ENCODE measurements around the gene LPP. TPM values are rescaled to one million over a fixed set of nuclear protein-coding genes. Genes with fewer than 3 reads are reported as not detected.

Gene LPP
- total and polyA plus RNA-seq, 10 of the 15 experiments (the other 5 are each of a cell fraction or from before 2014, with no cell fraction given): under 0.01 to 0.62 (median 0.03) TPM

DNA sequence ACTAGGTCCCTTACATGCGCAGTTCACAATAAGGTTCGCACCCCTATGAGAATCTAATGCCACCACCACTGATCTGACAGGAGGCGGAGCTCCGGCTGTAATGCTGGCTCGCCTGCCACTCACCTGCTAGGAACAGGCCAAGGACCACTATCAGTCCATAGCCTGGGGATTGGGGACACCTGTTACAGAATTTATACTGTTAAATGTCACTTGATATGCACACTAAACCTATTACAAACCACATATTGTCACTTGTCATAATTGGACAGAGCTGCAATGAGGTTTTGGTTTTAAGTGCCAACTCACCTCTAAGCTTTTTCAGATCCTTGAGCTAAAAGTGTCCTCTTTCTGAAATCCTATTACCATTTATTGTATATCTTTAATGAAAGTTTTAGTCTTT is 509.9 kb downstream of the LPP start (continued):
- TF ChIP-seq, protein P1, sequence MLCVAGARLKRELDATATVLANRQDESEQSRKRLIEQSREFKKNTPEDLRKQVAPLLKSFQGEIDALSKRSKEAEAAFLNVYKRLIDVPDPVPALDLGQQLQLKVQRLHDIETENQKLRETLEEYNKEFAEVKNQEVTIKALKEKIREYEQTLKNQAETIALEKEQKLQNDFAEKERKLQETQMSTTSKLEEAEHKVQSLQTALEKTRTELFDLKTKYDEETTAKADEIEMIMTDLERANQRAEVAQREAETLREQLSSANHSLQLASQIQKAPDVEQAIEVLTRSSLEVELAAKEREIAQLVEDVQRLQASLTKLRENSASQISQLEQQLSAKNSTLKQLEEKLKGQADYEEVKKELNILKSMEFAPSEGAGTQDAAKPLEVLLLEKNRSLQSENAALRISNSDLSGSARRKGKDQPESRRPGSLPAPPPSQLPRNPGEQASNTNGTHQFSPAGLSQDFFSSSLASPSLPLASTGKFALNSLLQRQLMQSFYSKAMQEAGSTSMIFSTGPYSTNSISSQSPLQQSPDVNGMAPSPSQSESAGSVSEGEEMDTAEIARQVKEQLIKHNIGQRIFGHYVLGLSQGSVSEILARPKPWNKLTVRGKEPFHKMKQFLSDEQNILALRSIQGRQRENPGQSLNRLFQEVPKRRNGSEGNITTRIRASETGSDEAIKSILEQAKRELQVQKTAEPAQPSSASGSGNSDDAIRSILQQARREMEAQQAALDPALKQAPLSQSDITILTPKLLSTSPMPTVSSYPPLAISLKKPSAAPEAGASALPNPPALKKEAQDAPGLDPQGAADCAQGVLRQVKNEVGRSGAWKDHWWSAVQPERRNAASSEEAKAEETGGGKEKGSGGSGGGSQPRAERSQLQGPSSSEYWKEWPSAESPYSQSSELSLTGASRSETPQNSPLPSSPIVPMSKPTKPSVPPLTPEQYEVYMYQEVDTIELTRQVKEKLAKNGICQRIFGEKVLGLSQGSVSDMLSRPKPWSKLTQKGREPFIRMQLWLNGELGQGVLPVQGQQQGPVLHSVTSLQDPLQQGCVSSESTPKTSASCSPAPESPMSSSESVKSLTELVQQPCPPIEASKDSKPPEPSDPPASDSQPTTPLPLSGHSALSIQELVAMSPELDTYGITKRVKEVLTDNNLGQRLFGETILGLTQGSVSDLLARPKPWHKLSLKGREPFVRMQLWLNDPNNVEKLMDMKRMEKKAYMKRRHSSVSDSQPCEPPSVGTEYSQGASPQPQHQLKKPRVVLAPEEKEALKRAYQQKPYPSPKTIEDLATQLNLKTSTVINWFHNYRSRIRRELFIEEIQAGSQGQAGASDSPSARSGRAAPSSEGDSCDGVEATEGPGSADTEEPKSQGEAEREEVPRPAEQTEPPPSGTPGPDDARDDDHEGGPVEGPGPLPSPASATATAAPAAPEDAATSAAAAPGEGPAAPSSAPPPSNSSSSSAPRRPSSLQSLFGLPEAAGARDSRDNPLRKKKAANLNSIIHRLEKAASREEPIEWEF (IDR thresholded peaks at IDR 0.05; ENCODE audit: insufficient replicate concordance, low read depth, low read length): no peak
- TF ChIP-seq ZNF24 (IDR thresholded peaks at IDR 0.05): no peak

DNA sequence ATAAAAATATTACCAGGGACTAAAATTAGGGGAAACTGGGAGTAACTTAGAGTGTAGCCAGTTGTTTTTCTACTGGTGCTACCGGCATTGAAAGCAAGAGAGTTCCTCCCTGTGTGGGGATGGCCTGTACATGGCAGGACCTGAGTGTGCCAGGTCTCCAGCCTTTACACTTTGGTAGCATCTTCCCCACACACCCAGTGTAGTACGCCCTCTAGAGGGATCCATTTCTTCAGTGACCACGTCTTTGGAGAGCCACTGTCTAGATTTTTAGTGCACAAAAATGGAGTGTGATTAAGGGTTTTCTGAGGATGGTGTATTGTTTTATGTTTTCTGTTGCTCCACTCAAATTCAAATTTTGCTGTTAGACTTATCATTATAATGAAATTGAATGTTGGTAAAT is 510.8 kb downstream of the LPP start:
- intact Hi-C loops (cut with micrococcal nuclease; ENCODE audit: unreplicated experiment) (loop anchor here (10.0 kb wide), 1 partner anchor 920 kb away; the partner anchor contains the start of gene BCL6), in situ Hi-C loops (cut with MboI) (no loop called here)
- Histone ChIP-seq H3K9me3 (replicated peaks; ENCODE audit: control insufficient read depth, insufficient read depth, low read length) (no peaks in the 10 kb centered on the region), H3K4me1 (ENCODE audit: control insufficient read depth, insufficient read depth, low read length) (no peaks in the 10 kb centered on the region), H3K27ac (ENCODE audit: control insufficient read depth, insufficient read depth) (no peak overlapping the region), H2AFZ (ENCODE audit: control insufficient read depth, low read depth, low read length) (no peak overlapping the region), H3K4me3 (no peak overlapping the region), H4K20me1 (ENCODE audit: control insufficient read depth, insufficient read depth) (no peaks in the 10 kb centered on the region), H3K27me3 (replicated peaks in 1 of 2; ENCODE audit: control insufficient read depth in 2 of 2, insufficient read depth in 2 of 2, low read length in 1 of 2) (no peaks in the 10 kb centered on the region), H3K36me3 (ENCODE audit: control insufficient read depth in 2 of 2, insufficient read depth in 2 of 2, low read length in 1 of 2) (no peaks in the 10 kb centered on the region), H3K79me2 (ENCODE audit: control insufficient read depth, insufficient read depth, low read length) (no peaks in the 10 kb centered on the region), H3K4me2 (ENCODE audit: control insufficient read depth, insufficient read depth) (no peak overlapping the region), H3K9ac (ENCODE audit: control insufficient read depth, insufficient read depth, low read length) (no peak overlapping the region)
- BruUV-seq (replicated peaks): no TSS peak
- TF ChIP-seq KDM1A (IDR thresholded peaks at IDR 0.05; ENCODE audit: borderline replicate concordance): no peak
- TF ChIP-seq, protein P2, sequence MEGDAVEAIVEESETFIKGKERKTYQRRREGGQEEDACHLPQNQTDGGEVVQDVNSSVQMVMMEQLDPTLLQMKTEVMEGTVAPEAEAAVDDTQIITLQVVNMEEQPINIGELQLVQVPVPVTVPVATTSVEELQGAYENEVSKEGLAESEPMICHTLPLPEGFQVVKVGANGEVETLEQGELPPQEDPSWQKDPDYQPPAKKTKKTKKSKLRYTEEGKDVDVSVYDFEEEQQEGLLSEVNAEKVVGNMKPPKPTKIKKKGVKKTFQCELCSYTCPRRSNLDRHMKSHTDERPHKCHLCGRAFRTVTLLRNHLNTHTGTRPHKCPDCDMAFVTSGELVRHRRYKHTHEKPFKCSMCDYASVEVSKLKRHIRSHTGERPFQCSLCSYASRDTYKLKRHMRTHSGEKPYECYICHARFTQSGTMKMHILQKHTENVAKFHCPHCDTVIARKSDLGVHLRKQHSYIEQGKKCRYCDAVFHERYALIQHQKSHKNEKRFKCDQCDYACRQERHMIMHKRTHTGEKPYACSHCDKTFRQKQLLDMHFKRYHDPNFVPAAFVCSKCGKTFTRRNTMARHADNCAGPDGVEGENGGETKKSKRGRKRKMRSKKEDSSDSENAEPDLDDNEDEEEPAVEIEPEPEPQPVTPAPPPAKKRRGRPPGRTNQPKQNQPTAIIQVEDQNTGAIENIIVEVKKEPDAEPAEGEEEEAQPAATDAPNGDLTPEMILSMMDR (IDR thresholded peaks at IDR 0.05 in 2 of 3, conservative IDR thresholded peaks at IDR 0.05 in 1 of 3; ENCODE audit: control insufficient read depth in 2 of 3, extremely low read depth in 1 of 3, insufficient read depth in 1 of 3, low read depth in 3 of 3, low read length in 3 of 3): peak; percentile 21 to 40 (median 24); a peak in 5 of 6 replicates
- no peak for TF ChIP-seq FOS (IDR thresholded peaks at IDR 0.05; ENCODE audit: borderline replicate concordance, extremely low read depth, insufficient read length)
- no peak for TF ChIP-seq ETV6 (conservative IDR thresholded peaks at IDR 0.05 in 1 of 2, IDR thresholded peaks at IDR 0.05 in 1 of 2; ENCODE audit: borderline replicate concordance in 1 of 2, low read depth in 1 of 2)
- peak; percentile 26; the same call in 1 of the 2 replicates for TF ChIP-seq RAD21 (IDR thresholded peaks at IDR 0.05; ENCODE audit: insufficient read depth, low read depth, low read length)
- no peak for TF ChIP-seq RCOR1 (conservative IDR thresholded peaks at IDR 0.05; ENCODE audit: low read depth, low read length)
- TF ChIP-seq SMC3 (IDR thresholded peaks at IDR 0.05; ENCODE audit: borderline replicate concordance, low read length): peak; percentile 28; the same call in 1 of the 2 replicates
- TF ChIP-seq, protein P3, sequence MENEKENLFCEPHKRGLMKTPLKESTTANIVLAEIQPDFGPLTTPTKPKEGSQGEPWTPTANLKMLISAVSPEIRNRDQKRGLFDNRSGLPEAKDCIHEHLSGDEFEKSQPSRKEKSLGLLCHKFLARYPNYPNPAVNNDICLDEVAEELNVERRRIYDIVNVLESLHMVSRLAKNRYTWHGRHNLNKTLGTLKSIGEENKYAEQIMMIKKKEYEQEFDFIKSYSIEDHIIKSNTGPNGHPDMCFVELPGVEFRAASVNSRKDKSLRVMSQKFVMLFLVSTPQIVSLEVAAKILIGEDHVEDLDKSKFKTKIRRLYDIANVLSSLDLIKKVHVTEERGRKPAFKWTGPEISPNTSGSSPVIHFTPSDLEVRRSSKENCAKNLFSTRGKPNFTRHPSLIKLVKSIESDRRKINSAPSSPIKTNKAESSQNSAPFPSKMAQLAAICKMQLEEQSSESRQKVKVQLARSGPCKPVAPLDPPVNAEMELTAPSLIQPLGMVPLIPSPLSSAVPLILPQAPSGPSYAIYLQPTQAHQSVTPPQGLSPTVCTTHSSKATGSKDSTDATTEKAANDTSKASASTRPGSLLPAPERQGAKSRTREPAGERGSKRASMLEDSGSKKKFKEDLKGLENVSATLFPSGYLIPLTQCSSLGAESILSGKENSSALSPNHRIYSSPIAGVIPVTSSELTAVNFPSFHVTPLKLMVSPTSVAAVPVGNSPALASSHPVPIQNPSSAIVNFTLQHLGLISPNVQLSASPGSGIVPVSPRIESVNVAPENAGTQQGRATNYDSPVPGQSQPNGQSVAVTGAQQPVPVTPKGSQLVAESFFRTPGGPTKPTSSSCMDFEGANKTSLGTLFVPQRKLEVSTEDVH (IDR thresholded peaks at IDR 0.05; ENCODE audit: low read depth, partially characterized antibody): no peak
- CTCF ChIA-PET: interaction anchor here (1.6 to 2.9 kb wide), 2 partner anchors 925 kb away, joined by 4 to 12 read pairs; no protein-coding TSS in a partner anchor
- RAD21 ChIA-PET (ENCODE audit: unreplicated experiment): interaction anchor here (2.3 kb wide), 1 partner anchor 925 kb away, joined by 5 read pairs; no protein-coding TSS in a partner anchor
- ATAC-seq (peak; percentile 46; the same call in 2 of the 3 replicates), DNase-seq (ENCODE audit: low read depth, low spot score) (no peak), FAIRE-seq (no peak)
- POLR2A ChIA-PET: no interaction called here
- SMC1A ChIA-PET (ENCODE audit: uncharacterized antibody, unreplicated experiment): interaction anchor here (0.9 to 1.1 kb wide), 2 partner anchors 348 to 924 kb away, joined by 3 to 5 read pairs; no protein-coding TSS in a partner anchor
- WGBS (ENCODE audit: insufficient coverage, insufficient replicate concordance, low lambda C conversion rate, missing lambda C conversion rate): 38% methylated on average over 3 of the region's 3 CpGs

Data from GM12878 (cell line).